NB4 (cell line): Measurements from ENCODE around the gene WDR33.
"Not testable (repeated sequence)": the region's sequence is repeated elsewhere in the genome, so short reads cannot be mapped to it uniquely, and the experiment has no call there.

Experiments
- CTCF ChIP-seq: IDR thresholded peaks from one replicate; pipeline ENCODE4 v1.5.1; 2012; ENCODE audit warnings: low read depth, low read length
- MAX ChIP-seq: IDR thresholded peaks from 2 replicates; pipeline ENCODE4 v1.6.1; 2011; ENCODE audit warnings: low read depth, low read length
- MYC ChIP-seq: IDR thresholded peaks from 2 replicates; pipeline ENCODE4 v1.6.1; 2011; ENCODE audit warnings: low read depth, low read length
- POLR2A ChIP-seq: IDR thresholded peaks from 2 replicates; pipeline ENCODE4 v1.6.1; 2011; ENCODE audit warnings: mild to moderate bottlenecking; ENCODE audit not compliant: insufficient read length; ENCODE audit errors: extremely low read depth

GRCh38 chr2:127826708-127827107 lies 15.7 kb upstream of the WDR33 start:
- not testable (repeated sequence) for TF ChIP-seq CTCF, POLR2A, MAX, MYC
